HEK293T (cell line): ENCODE measurements around the gene TCEAL9.
"Not testable (repeated sequence)": the region's sequence is repeated elsewhere in the genome, so short reads cannot be mapped to it uniquely, and the experiment has no call there.

Source experiments
- FOXK2 ChIP-seq: fragments of 450-650 bp; IDR thresholded peaks from 2 replicates; pipeline ENCODE4 v1.6.1; 2016; ENCODE audit warnings: mild to moderate bottlenecking
- LEF1 ChIP-seq: fragments of 450-650 bp; IDR thresholded peaks from 2 replicates; pipeline ENCODE4 v1.6.1; 2017; ENCODE audit warnings: mild to moderate bottlenecking, borderline replicate concordance
- NFRKB ChIP-seq: fragments of 450-650 bp; IDR thresholded peaks from 2 replicates; pipeline ENCODE4 v1.6.1; 2016; ENCODE audit warnings: mild to moderate bottlenecking, moderate library complexity
- ZNF384 ChIP-seq: fragments of 450-650 bp; IDR thresholded peaks from 2 replicates; pipeline ENCODE4 v1.6.1; 2016

DNA sequence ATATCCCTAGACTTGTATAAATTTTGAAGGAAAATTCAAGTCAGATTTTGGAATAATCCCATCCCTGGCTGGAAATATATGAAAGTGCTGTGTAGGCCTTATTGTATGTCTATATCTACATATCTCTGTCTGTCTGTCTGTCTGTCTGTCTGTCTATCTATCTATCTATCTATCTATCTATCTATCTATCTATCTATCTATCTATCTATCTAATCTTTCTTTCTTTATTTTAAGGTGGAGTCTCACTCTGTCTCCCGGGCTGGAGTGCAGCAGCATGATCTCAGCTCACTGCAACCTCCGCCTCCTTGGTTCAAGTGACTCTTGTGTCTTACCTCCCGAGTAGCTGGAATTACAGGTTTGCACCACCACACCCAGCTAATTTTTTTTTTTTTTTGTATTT, 3.3 kb downstream of the TCEAL9 start:
- TF ChIP-seq ZNF384, NFRKB, LEF1, FOXK2: not testable (repeated sequence)
